ENCODE measurements around the gene ATXN3L. TPM values are rescaled to one million over a fixed set of nuclear protein-coding genes. Genes with fewer than 3 reads are reported as not detected.

The ATXN3L gene
- total and polyA plus RNA-seq, 10 of the 15 experiments (the other 5 are each of a cell fraction or from before 2014, with no cell fraction given): not detected

DNA sequence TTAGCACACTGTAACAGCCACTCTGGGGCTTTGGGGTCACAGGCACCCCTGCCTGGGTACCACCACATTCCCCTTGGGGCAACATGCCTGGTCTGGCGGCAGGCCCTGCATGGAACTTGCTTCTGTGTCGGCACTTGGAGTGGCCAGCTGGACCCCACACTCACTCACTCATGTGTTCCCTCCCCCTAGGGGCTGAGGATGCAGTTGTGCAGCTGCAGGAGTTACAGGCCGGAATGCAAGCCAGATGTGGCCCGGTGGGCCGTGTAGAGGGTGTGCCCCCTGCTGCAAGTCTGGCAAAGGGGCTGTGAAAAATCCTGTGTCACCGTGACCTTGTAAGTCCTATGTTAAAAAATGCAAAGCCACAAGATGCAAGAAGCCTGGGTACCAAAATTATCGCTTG, 34.2 kb downstream of the ATXN3L start:
- no peaks in the 10 kb centered on the region for H3K27me3 ChIP-seq (replicated peaks in 1 of 2; ENCODE audit: control insufficient read depth in 2 of 2, insufficient read depth in 2 of 2, low read length in 1 of 2)
- no TSS peak for BruUV-seq (replicated peaks)
- no peaks in the 10 kb centered on the region for H3K36me3 ChIP-seq (ENCODE audit: control insufficient read depth in 2 of 2, insufficient read depth in 2 of 2, low read length in 1 of 2)
- SMC1A ChIA-PET (ENCODE audit: uncharacterized antibody, unreplicated experiment): no interaction called here
- TF ChIP-seq ZSCAN29 (IDR thresholded peaks at IDR 0.05) (no peak), TCF3 (IDR thresholded peaks at IDR 0.05; ENCODE audit: borderline replicate concordance, insufficient read depth, low read depth, low read length) (no peak), SMC3 (IDR thresholded peaks at IDR 0.05; ENCODE audit: borderline replicate concordance, low read length) (no peak), BMI1 (IDR thresholded peaks at IDR 0.05; ENCODE audit: borderline replicate concordance) (no peak), ZZZ3 (IDR thresholded peaks at IDR 0.05; ENCODE audit: control insufficient read depth, insufficient read length, low read depth) (no peak), EED (IDR thresholded peaks at IDR 0.05; ENCODE audit: low read depth) (no peak), SRF (IDR thresholded peaks at IDR 0.05; ENCODE audit: low read depth in 2 of 2, low read length in 2 of 2) (no peak), TCF12 (IDR thresholded peaks at IDR 0.05; ENCODE audit: low read depth, low read length) (no peak), GABPA (IDR thresholded peaks at IDR 0.05; ENCODE audit: low read depth) (no peak), PAX8 (IDR thresholded peaks at IDR 0.05) (no peak), ZNF622 (IDR thresholded peaks at IDR 0.05) (no peak)
- TF ChIP-seq, protein P1, sequence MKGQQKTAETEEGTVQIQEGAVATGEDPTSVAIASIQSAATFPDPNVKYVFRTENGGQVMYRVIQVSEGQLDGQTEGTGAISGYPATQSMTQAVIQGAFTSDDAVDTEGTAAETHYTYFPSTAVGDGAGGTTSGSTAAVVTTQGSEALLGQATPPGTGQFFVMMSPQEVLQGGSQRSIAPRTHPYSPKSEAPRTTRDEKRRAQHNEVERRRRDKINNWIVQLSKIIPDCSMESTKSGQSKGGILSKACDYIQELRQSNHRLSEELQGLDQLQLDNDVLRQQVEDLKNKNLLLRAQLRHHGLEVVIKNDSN (IDR thresholded peaks at IDR 0.05; ENCODE audit: borderline replicate concordance, extremely low read length, insufficient read depth, low read depth, low read length): no peak
- TF ChIP-seq, protein P2, sequence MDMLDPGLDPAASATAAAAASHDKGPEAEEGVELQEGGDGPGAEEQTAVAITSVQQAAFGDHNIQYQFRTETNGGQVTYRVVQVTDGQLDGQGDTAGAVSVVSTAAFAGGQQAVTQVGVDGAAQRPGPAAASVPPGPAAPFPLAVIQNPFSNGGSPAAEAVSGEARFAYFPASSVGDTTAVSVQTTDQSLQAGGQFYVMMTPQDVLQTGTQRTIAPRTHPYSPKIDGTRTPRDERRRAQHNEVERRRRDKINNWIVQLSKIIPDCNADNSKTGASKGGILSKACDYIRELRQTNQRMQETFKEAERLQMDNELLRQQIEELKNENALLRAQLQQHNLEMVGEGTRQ (IDR thresholded peaks at IDR 0.05; ENCODE audit: borderline replicate concordance, low read depth, low read length): no peak
- TF ChIP-seq, protein P3, sequence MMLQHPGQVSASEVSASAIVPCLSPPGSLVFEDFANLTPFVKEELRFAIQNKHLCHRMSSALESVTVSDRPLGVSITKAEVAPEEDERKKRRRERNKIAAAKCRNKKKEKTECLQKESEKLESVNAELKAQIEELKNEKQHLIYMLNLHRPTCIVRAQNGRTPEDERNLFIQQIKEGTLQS (IDR thresholded peaks at IDR 0.05; ENCODE audit: borderline replicate concordance, extremely low read depth, low read depth, low read length): no peak
- peaks cover 10% of the 10 kb centered on the region; the same call in 2 of the 3 replicates for H3K9me3 ChIP-seq (replicated peaks; ENCODE audit: control insufficient read depth, insufficient read depth, low read length)
- ATAC-seq: no peak
- H3K4me3 ChIP-seq: no peak overlapping the region
- H3K9ac ChIP-seq (ENCODE audit: control insufficient read depth, insufficient read depth, low read length): no peak overlapping the region
- no peaks in the 10 kb centered on the region for H3K4me1 ChIP-seq (ENCODE audit: control insufficient read depth, insufficient read depth, low read length)
- in situ Hi-C loops (cut with MboI) (no loop called here), intact Hi-C loops (cut with micrococcal nuclease; ENCODE audit: unreplicated experiment) (no loop called here)
- WGBS (ENCODE audit: insufficient coverage, insufficient replicate concordance, low lambda C conversion rate, missing lambda C conversion rate): 61% methylated on average over 7 of the region's 7 CpGs
- H3K27ac ChIP-seq (ENCODE audit: control insufficient read depth, insufficient read depth): no peak overlapping the region
- RAD21 ChIA-PET (ENCODE audit: unreplicated experiment): no interaction called here
- CTCF ChIA-PET: no interaction called here
- POLR2A ChIA-PET: no interaction called here
- no peak overlapping the region for H2AFZ ChIP-seq (ENCODE audit: control insufficient read depth, low read depth, low read length)
- no peaks in the 10 kb centered on the region for H4K20me1 ChIP-seq (ENCODE audit: control insufficient read depth, insufficient read depth)
- no peak for FAIRE-seq
- DNase-seq (ENCODE audit: low read depth, low spot score): no peak
- H3K79me2 ChIP-seq (ENCODE audit: control insufficient read depth, insufficient read depth, low read length): no peaks in the 10 kb centered on the region
- H3K4me2 ChIP-seq (ENCODE audit: control insufficient read depth, insufficient read depth): no peak overlapping the region
